Measurements from ENCODE around the gene CDADC1.

DNA sequence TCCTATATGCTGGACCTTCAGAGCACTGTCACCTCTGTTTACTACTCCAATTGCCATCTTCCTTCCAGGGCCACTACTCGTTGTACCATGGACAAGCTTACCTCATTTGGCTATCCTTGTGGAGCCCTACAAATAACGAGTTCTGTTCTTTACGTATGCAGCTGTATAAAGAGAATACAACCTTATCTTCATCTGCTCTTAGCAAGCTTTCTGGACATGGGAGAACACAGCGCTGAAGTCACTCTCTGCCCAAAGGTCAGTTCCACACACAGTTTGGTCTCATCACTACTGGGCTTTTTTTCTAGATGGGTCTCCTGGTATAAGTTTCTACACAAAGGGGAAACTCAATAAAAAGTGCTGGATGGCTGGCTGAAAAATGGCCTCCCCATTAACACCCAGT is 88.9 kb downstream of the CDADC1 start:
- no peak for TF ChIP-seq POLR2AphosphoS5 (IDR thresholded peaks at IDR 0.05; ENCODE audit: low read depth, low read length)
- TF ChIP-seq FOSL1 (IDR thresholded peaks at IDR 0.05; ENCODE audit: low read depth): no peak
- TF ChIP-seq, protein P1, sequence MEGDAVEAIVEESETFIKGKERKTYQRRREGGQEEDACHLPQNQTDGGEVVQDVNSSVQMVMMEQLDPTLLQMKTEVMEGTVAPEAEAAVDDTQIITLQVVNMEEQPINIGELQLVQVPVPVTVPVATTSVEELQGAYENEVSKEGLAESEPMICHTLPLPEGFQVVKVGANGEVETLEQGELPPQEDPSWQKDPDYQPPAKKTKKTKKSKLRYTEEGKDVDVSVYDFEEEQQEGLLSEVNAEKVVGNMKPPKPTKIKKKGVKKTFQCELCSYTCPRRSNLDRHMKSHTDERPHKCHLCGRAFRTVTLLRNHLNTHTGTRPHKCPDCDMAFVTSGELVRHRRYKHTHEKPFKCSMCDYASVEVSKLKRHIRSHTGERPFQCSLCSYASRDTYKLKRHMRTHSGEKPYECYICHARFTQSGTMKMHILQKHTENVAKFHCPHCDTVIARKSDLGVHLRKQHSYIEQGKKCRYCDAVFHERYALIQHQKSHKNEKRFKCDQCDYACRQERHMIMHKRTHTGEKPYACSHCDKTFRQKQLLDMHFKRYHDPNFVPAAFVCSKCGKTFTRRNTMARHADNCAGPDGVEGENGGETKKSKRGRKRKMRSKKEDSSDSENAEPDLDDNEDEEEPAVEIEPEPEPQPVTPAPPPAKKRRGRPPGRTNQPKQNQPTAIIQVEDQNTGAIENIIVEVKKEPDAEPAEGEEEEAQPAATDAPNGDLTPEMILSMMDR (IDR thresholded peaks at IDR 0.05 in 2 of 3, conservative IDR thresholded peaks at IDR 0.05 in 1 of 3; ENCODE audit: borderline replicate concordance in 1 of 3, insufficient read depth in 1 of 3, low read depth in 2 of 3, low read length in 2 of 3): no peak
- TF ChIP-seq, protein P2, sequence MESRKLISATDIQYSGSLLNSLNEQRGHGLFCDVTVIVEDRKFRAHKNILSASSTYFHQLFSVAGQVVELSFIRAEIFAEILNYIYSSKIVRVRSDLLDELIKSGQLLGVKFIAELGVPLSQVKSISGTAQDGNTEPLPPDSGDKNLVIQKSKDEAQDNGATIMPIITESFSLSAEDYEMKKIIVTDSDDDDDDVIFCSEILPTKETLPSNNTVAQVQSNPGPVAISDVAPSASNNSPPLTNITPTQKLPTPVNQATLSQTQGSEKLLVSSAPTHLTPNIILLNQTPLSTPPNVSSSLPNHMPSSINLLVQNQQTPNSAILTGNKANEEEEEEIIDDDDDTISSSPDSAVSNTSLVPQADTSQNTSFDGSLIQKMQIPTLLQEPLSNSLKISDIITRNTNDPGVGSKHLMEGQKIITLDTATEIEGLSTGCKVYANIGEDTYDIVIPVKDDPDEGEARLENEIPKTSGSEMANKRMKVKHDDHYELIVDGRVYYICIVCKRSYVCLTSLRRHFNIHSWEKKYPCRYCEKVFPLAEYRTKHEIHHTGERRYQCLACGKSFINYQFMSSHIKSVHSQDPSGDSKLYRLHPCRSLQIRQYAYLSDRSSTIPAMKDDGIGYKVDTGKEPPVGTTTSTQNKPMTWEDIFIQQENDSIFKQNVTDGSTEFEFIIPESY (IDR thresholded peaks at IDR 0.05; ENCODE audit: extremely low read depth, insufficient replicate concordance, low read length): no peak
- TF ChIP-seq SRF (IDR thresholded peaks at IDR 0.05; ENCODE audit: low read depth): no peak
